ENCODE measurements around the gene DMRT1. TPM values are rescaled to one million over a fixed set of nuclear protein-coding genes. Genes with fewer than 3 reads are reported as not detected.

DMRT1 gene
- total RNA-seq, 1 donor from 2014 or later: 0.09 TPM

DNA sequence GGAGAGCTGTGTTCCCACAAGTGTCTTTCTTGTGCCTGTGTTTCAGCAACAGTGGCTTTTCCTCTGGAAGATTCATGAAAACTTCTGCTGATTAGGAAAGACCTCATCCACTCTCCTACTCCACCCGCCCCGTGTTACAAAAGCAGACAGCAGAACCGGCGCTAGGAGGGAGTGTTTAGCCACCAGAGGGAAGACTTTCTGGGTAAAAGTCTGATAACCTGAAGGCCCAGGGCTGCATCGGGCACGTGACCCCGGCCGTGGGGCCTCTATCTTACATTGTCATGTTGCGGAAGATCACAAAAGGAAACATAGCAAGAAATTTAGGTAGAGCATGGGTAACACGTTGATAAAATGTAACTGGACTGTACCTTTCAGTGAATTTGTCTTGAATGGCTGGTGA is 176.6 kb downstream of the DMRT1 start:
- Histone ChIP-seq H3K4me3 (no peak overlapping the region), H3F3A (ENCODE audit: low read depth) (no peaks in the 10 kb centered on the region), H3K27ac (no peak overlapping the region), H4K20me1 (ENCODE audit: low read depth) (no peaks in the 10 kb centered on the region), H3K9ac (no peak overlapping the region), H3K4me1 (no peaks in the 10 kb centered on the region), H3K36me3 (no peaks in the 10 kb centered on the region), H3K79me2 (ENCODE audit: low read depth) (no peaks in the 10 kb centered on the region), H3K27me3 (no peaks in the 10 kb centered on the region), H2AFZ (replicated peaks) (no peak overlapping the region), H3K9me3 (ENCODE audit: low read depth) (peaks cover 9% of the 10 kb centered on the region), H3K4me2 (no peak overlapping the region)
- DNase-seq (ENCODE audit: low spot score): no peak
- H3K4me3 Mint-ChIP-seq: no peak overlapping the region
- TF ChIP-seq, protein P1, sequence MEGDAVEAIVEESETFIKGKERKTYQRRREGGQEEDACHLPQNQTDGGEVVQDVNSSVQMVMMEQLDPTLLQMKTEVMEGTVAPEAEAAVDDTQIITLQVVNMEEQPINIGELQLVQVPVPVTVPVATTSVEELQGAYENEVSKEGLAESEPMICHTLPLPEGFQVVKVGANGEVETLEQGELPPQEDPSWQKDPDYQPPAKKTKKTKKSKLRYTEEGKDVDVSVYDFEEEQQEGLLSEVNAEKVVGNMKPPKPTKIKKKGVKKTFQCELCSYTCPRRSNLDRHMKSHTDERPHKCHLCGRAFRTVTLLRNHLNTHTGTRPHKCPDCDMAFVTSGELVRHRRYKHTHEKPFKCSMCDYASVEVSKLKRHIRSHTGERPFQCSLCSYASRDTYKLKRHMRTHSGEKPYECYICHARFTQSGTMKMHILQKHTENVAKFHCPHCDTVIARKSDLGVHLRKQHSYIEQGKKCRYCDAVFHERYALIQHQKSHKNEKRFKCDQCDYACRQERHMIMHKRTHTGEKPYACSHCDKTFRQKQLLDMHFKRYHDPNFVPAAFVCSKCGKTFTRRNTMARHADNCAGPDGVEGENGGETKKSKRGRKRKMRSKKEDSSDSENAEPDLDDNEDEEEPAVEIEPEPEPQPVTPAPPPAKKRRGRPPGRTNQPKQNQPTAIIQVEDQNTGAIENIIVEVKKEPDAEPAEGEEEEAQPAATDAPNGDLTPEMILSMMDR (IDR thresholded peaks at IDR 0.05): no peak
- no peak for TF ChIP-seq EZH2phosphoT487 (IDR thresholded peaks at IDR 0.05)
- no peak for TF ChIP-seq EZH2 (IDR thresholded peaks at IDR 0.05)
- H3K4me1 Mint-ChIP-seq: no peaks in the 10 kb centered on the region
- no peak overlapping the region for H3K27ac Mint-ChIP-seq
- no peaks in the 10 kb centered on the region for H3K36me3 Mint-ChIP-seq
- peaks cover 5% of the 10 kb centered on the region for H3K27me3 Mint-ChIP-seq (ENCODE audit: insufficient read depth, low read depth)
- peaks cover 4% of the 10 kb centered on the region for H3K9me3 Mint-ChIP-seq

Small RNA genes within 50 kb of the gene (small RNA-seq; reads per million reads assigned to genes)
- not detected for gene RNU6-1073P

Other genes starting within 250 kb of the DMRT1 start
- 0.41 and 0.90 TPM in 2 replicates for gene DMRT3, start 135.0 kb downstream of the DMRT1 start, total RNA-seq (ENCODE audit: low replicate concordance)
- not detected in 2 replicates for gene DMRT2, start 208.7 kb downstream of the DMRT1 start, total RNA-seq (ENCODE audit: low replicate concordance)

Data from neural progenitor cell (in vitro differentiated cells).